GM21381 (cell line): ENCODE measurements around the gene DNAH10.

Source experiments
- ATAC-seq: cut with Tn5 transposase; IDR thresholded peaks from one replicate; pipeline ENCODE4 v1.9.1; 2021; ENCODE audit warnings: mild to moderate bottlenecking, moderate library complexity; ENCODE audit not compliant: unreplicated experiment

Gene DNAH10

GRCh38 chr12:123743002-123743401 is 19.1 kb upstream of the DNAH10 start:
- ATAC-seq, result no peak

- ATAC-seq, result no peak
Measured at GRCh38 chr12:123744836-123745235, 17.3 kb upstream of the DNAH10 start.

GRCh38 chr12:123747309-123747708 is 14.8 kb upstream of the DNAH10 start:
- no peak for ATAC-seq

- ATAC-seq, result no peak
Measured at GRCh38 chr12:123748161-123748560, 13.9 kb upstream of the DNAH10 start.

GRCh38 chr12:123748661-123749060 is 13.4 kb upstream of the DNAH10 start:
- ATAC-seq, result no peak

GRCh38 chr12:123749355-123749754 is 12.7 kb upstream of the DNAH10 start:
- ATAC-seq, result no peak

- no peak for ATAC-seq
Measured at GRCh38 chr12:123750159-123750656, 11.9 kb upstream of the DNAH10 start.

GRCh38 chr12:123752046-123752445 is 10.1 kb upstream of the DNAH10 start:
- ATAC-seq, result no peak

- no peak for ATAC-seq
Measured at GRCh38 chr12:123754041-123754772, 7.9 kb upstream of the DNAH10 start.

- no peak for ATAC-seq
Measured at GRCh38 chr12:123757561-123757960, 4.5 kb upstream of the DNAH10 start.

GRCh38 chr12:123760267-123760938 is 1.7 kb upstream of the DNAH10 start:
- no peak for ATAC-seq

- ATAC-seq, result no peak
Measured at GRCh38 chr12:123762715-123763052, 583 bp downstream of the DNAH10 start.

GRCh38 chr12:123763093-123763492 is 992 bp downstream of the DNAH10 start:
- no peak for ATAC-seq

GRCh38 chr12:123764109-123764508 is 2.0 kb downstream of the DNAH10 start:
- ATAC-seq, result no peak

GRCh38 chr12:123765504-123766035 is 3.5 kb downstream of the DNAH10 start:
- no peak for ATAC-seq

GRCh38 chr12:123767613-123768012 is 5.5 kb downstream of the DNAH10 start:
- ATAC-seq, result peak; percentile 82

- no peak for ATAC-seq
Measured at GRCh38 chr12:123771261-123771660, 9.2 kb downstream of the DNAH10 start.

- ATAC-seq, result no peak
Measured at GRCh38 chr12:123772074-123772473, 10.0 kb downstream of the DNAH10 start.

GRCh38 chr12:123773375-123773774 is 11.3 kb downstream of the DNAH10 start:
- no peak for ATAC-seq

GRCh38 chr12:123779551-123779950 is 17.4 kb downstream of the DNAH10 start:
- no peak for ATAC-seq

- no peak for ATAC-seq
Measured at GRCh38 chr12:123782997-123783792, 21.1 kb downstream of the DNAH10 start.
